ENCODE results near the gene RXRA. TPM values are rescaled to one million over a fixed set of nuclear protein-coding genes. Genes with fewer than 3 reads are reported as not detected.
A peak's percentile ranks its signal among the peaks of the same experiment; 100 is the strongest.

RXRA gene
- total and polyA plus RNA-seq, 10 donors: 10.9 to 116 (median 81.0) TPM

- H3K27me3 ChIP-seq (replicated peaks in 1 of 7): no peaks in the 10 kb centered on the region
- TF ChIP-seq CTCF (IDR thresholded peaks at IDR 0.05 in 8 of 11, conservative IDR thresholded peaks at IDR 0.05 in 3 of 11) (no peak), POLR2AphosphoS5 (IDR thresholded peaks at IDR 0.05) (peak in 1 of 3 donors; percentile 6), POLR2A (IDR thresholded peaks at IDR 0.05) (no peak)
- 91 to 100% (median 93%) methylated on average over 2 to 12 of the region's 12 CpGs for WGBS, 5 donors
- no peak for DNase-seq
- peaks cover 0 to 82% (median 16%) of the 10 kb centered on the region in 6 donors for H3K36me3 ChIP-seq
- intact Hi-C loops (cut with DNase I; ENCODE audit: low total_unique reads): no loop called here
- no peak overlapping the region for H3K4me3 ChIP-seq
- no peaks in the 10 kb centered on the region for H3K9me3 ChIP-seq
- H3K4me1 ChIP-seq: peaks cover 48 to 100% (median 78%) of the 10 kb centered on the region in 6 donors
- H3K27ac ChIP-seq: peak overlapping the region in 4 of 8 donors; percentile 91 to 98 (median 94)
Observed at GRCh38 chr9:134410835-134411217, 84.6 kb downstream of the RXRA start.

GRCh38 chr9:134411440-134412297, 85.4 kb downstream of the RXRA start:
- 58 to 76% (median 72%) methylated on average over 12 to 25 of the region's 25 CpGs for WGBS, 5 donors
- peaks cover 40 to 99% (median 70%) of the 10 kb centered on the region in 6 donors for H3K4me1 ChIP-seq
- H3K27me3 ChIP-seq (replicated peaks in 1 of 7): no peaks in the 10 kb centered on the region
- peaks cover 0 to 89% (median 17%) of the 10 kb centered on the region in 6 donors for H3K36me3 ChIP-seq
- no peak for DNase-seq
- peak overlapping the region in 4 of 8 donors; percentile 11 to 98 (median 94) for H3K27ac ChIP-seq
- no peak overlapping the region for H3K4me3 ChIP-seq
- no peak for TF ChIP-seq CTCF (IDR thresholded peaks at IDR 0.05 in 8 of 11, conservative IDR thresholded peaks at IDR 0.05 in 3 of 11)
- no peak for TF ChIP-seq POLR2A (IDR thresholded peaks at IDR 0.05)
- TF ChIP-seq POLR2AphosphoS5 (IDR thresholded peaks at IDR 0.05): peak in 1 of 3 donors; percentile 37
- H3K9me3 ChIP-seq: no peaks in the 10 kb centered on the region
- intact Hi-C loops (cut with DNase I; ENCODE audit: low total_unique reads): no loop called here

- DNase-seq: no peak
- no peak overlapping the region for H3K4me3 ChIP-seq
Observed at GRCh38 chr9:134412298-134412711, 86.0 kb downstream of the RXRA start.

More at GRCh38 chr9:134412298-134412711, 86.0 kb downstream of the RXRA start:
- H3K27me3 ChIP-seq (replicated peaks in 1 of 7): no peaks in the 10 kb centered on the region
- H3K36me3 ChIP-seq: peaks cover 0 to 95% (median 21%) of the 10 kb centered on the region in 6 donors
- peak overlapping the region in 3 of 8 donors; percentile 93 to 98 (median 94) for H3K27ac ChIP-seq
- H3K9me3 ChIP-seq: no peaks in the 10 kb centered on the region
- intact Hi-C loops (cut with DNase I; ENCODE audit: low total_unique reads): no loop called here
- TF ChIP-seq POLR2AphosphoS5 (IDR thresholded peaks at IDR 0.05): peak in 1 of 3 donors; percentile 5
- no peak for TF ChIP-seq CTCF (IDR thresholded peaks at IDR 0.05 in 8 of 11, conservative IDR thresholded peaks at IDR 0.05 in 3 of 11)
- no peak for TF ChIP-seq POLR2A (IDR thresholded peaks at IDR 0.05)
- peaks cover 33 to 92% (median 64%) of the 10 kb centered on the region in 6 donors for H3K4me1 ChIP-seq
- 66 to 77% (median 72%) methylated on average over 2 to 16 of the region's 16 CpGs for WGBS, 5 donors

All from spleen (tissue), 11 donors.